HEK293T (cell line): ENCODE results near the gene CDIPT.
"Not testable (repeated sequence)": the region's sequence is repeated elsewhere in the genome, so short reads cannot be mapped to it uniquely, and the experiment has no call there.

Source experiments
- CTCF ChIA-PET: fragments of 350-600 bp; formaldehyde crosslinking; extraction: SDS; loops from one replicate; lab custom pipeline; 2021; ENCODE audit warnings: antibody characterized with exemption, inconsistent platforms; lab: Yijun Ruan, JAX
- POLR2A ChIA-PET: fragments of 350-600 bp; formaldehyde crosslinking; extraction: SDS; loops from one replicate; lab custom pipeline; 2020; ENCODE audit warnings: antibody characterized with exemption, inconsistent platforms; lab: Yijun Ruan, JAX
- DNase-seq: peaks from one replicate; pipeline ENCODE4 v3.0.0; 2012; ENCODE audit warnings: mixed read lengths; ENCODE audit errors: extremely low spot score
- ARNT ChIP-seq: fragments of 450-650 bp; IDR thresholded peaks from 2 replicates; pipeline ENCODE4 v1.6.1; 2017; ENCODE audit warnings: mild to moderate bottlenecking
- BHLHE40 ChIP-seq: fragments of 450-650 bp; IDR thresholded peaks from 2 replicates; pipeline ENCODE4 v1.6.1; 2016; ENCODE audit warnings: mild to moderate bottlenecking, moderate library complexity, borderline replicate concordance
- CTBP1 ChIP-seq: fragments of 450-650 bp; IDR thresholded peaks from 2 replicates; pipeline ENCODE4 v1.6.1; 2016; ENCODE audit warnings: borderline replicate concordance
- ELF4 ChIP-seq: fragments of 450-650 bp; IDR thresholded peaks from 2 replicates; pipeline ENCODE4 v1.6.1; 2017; ENCODE audit warnings: antibody characterized with exemption
- FOXA1 ChIP-seq: fragments of 450-650 bp; IDR thresholded peaks from 2 replicates; pipeline ENCODE4 v1.6.1; 2016; ENCODE audit warnings: mild to moderate bottlenecking
- FOXK2 ChIP-seq: fragments of 450-650 bp; IDR thresholded peaks from 2 replicates; pipeline ENCODE4 v1.6.1; 2016; ENCODE audit warnings: mild to moderate bottlenecking
- FOXM1 ChIP-seq: fragments of 450-650 bp; IDR thresholded peaks from 2 replicates; pipeline ENCODE4 v1.6.1; 2017; ENCODE audit warnings: mild to moderate bottlenecking, borderline replicate concordance
- HDGF ChIP-seq: fragments of 450-650 bp; IDR thresholded peaks from 2 replicates; pipeline ENCODE4 v1.6.1; 2017; ENCODE audit warnings: antibody characterized with exemption, borderline replicate concordance
- L3MBTL2 ChIP-seq: fragments of 450-650 bp; conservative IDR thresholded peaks from 2 replicates; pipeline ENCODE4 v1.6.1; 2016; ENCODE audit warnings: mild to moderate bottlenecking
- LEF1 ChIP-seq: fragments of 450-650 bp; IDR thresholded peaks from 2 replicates; pipeline ENCODE4 v1.6.1; 2017; ENCODE audit warnings: mild to moderate bottlenecking, borderline replicate concordance
- NFRKB ChIP-seq: fragments of 450-650 bp; IDR thresholded peaks from 2 replicates; pipeline ENCODE4 v1.6.1; 2016; ENCODE audit warnings: mild to moderate bottlenecking, moderate library complexity
- PKNOX1 ChIP-seq: fragments of 450-650 bp; IDR thresholded peaks from 2 replicates; pipeline ENCODE4 v1.6.1; 2016
- SP1 ChIP-seq: fragments of 450-650 bp; IDR thresholded peaks from 2 replicates; pipeline ENCODE4 v1.6.1; 2017
- SUZ12 ChIP-seq: fragments of 450-650 bp; IDR thresholded peaks from 2 replicates; pipeline ENCODE4 v1.6.1; 2016; ENCODE audit warnings: mild to moderate bottlenecking
- TARDBP ChIP-seq: fragments of 450-650 bp; IDR thresholded peaks from 2 replicates; pipeline ENCODE4 v1.6.1; 2016
- ZNF384 ChIP-seq: fragments of 450-650 bp; IDR thresholded peaks from 2 replicates; pipeline ENCODE4 v1.6.1; 2016

The CDIPT gene

GRCh38 chr16:29862884-29863668 is at the start of gene CDIPT:
Gene CDIPT, minus strand, starts transcription at chr16:29863226. Its CDS starts 369 bp downstream, at chr16:29862857.
- peak; percentile 99 for DNase-seq
- POLR2A ChIA-PET, result interaction anchor here (0.7 to 2.5 kb wide), 9 partner anchors 9 to 110 kb away, joined by 3 to 8 read pairs (median 4); partner anchors contain the start of genes ASPHD1, KCTD13, SEZ6L2 and TAOK2
- no peak for TF ChIP-seq FOXK2
- peak; percentile 86 for TF ChIP-seq ELF4
- TF ChIP-seq ZNF384, result no peak; the same call in 1 of the 2 replicates
- TF ChIP-seq HDGF, result no peak
- TF ChIP-seq BHLHE40, result peak; percentile 99
- TF ChIP-seq CTBP1, result peak; percentile 66; the same call in 1 of the 2 replicates
- TF ChIP-seq FOXM1, result peak; percentile 98
- CTCF ChIA-PET, result interaction anchor here (1.0 to 1.1 kb wide), 4 partner anchors 11 to 99 kb away, joined by 3 to 4 read pairs (median 3); partner anchors contain the start of gene TMEM219

- ChIA-PET POLR2A (interaction anchor here (0.7 to 2.9 kb wide), 2 partner anchors 9 to 14 kb away, joined by 3 to 17 read pairs; partner anchors contain the start of gene KCTD13), CTCF (no interaction called here)
- TF ChIP-seq BHLHE40 (no peak), TARDBP (no peak), CTBP1 (no peak), SUZ12 (no peak), ARNT (no peak), LEF1 (no peak), SP1 (no peak), HDGF (no peak), FOXM1 (no peak), FOXK2 (no peak), FOXA1 (no peak)
- DNase-seq, result peak; percentile 6
These were observed 49.1 kb upstream of the CDIPT start for GRCh38 chr16:29912087-29912486.

GRCh38 chr16:29911676-29912010 is 48.6 kb upstream of the CDIPT start:
- DNase-seq, result peak; percentile 7
- ChIA-PET POLR2A (interaction anchor here (0.7 to 2.9 kb wide), 2 partner anchors 9 to 14 kb away, joined by 3 to 17 read pairs; partner anchors contain the start of gene KCTD13), CTCF (interaction anchor here (1.4 kb wide), 1 partner anchor 12 kb away, joined by 4 read pairs; the partner anchor contains the start of genes ASPHD1 and SEZ6L2)
- TF ChIP-seq PKNOX1 (no peak), FOXA1 (no peak), FOXM1 (no peak), FOXK2 (no peak), ARNT (no peak), NFRKB (no peak), L3MBTL2 (no peak), ELF4 (no peak), HDGF (no peak), BHLHE40 (no peak), SUZ12 (no peak), ZNF384 (no peak), LEF1 (no peak), SP1 (no peak), TARDBP (no peak), CTBP1 (no peak)

GRCh38 chr16:29910819-29911675 is 48.0 kb upstream of the CDIPT start:
- CTCF ChIA-PET, result interaction anchor here (1.4 kb wide), 1 partner anchor 11 kb away, joined by 4 read pairs; the partner anchor contains the start of genes ASPHD1 and SEZ6L2
- TF ChIP-seq PKNOX1 (no peak), NFRKB (no peak), FOXK2 (no peak), TARDBP (no peak), ELF4 (no peak), FOXA1 (no peak), LEF1 (no peak), SUZ12 (no peak), L3MBTL2 (no peak), CTBP1 (no peak), BHLHE40 (no peak), ZNF384 (no peak), FOXM1 (no peak), ARNT (no peak), HDGF (no peak), SP1 (no peak)
- peak; percentile 6 for DNase-seq
- POLR2A ChIA-PET, result interaction anchor here (0.7 to 2.9 kb wide), 2 partner anchors 15 to 51 kb away, joined by 3 to 17 read pairs; partner anchors contain the start of genes KCTD13 and TMEM219

- ChIA-PET POLR2A (interaction anchor here (0.7 to 2.9 kb wide), 4 partner anchors 10 to 64 kb away, joined by 3 to 17 read pairs (median 8); partner anchors contain the start of genes ASPHD1, KCTD13, SEZ6L2 and TAOK2), CTCF (interaction anchor here (0.9 kb wide), 1 partner anchor 122 kb away, joined by 3 read pairs; no protein-coding TSS in a partner anchor)
- DNase-seq, result not testable (repeated sequence)
These were observed 46.8 kb upstream of the CDIPT start for GRCh38 chr16:29909851-29910250.

- CTCF ChIA-PET, result interaction anchor here (0.7 to 0.9 kb wide), 2 partner anchors 123 to 1076 kb away, joined by 3 read pairs; no protein-coding TSS in a partner anchor
- peak; percentile 5 for DNase-seq
- POLR2A ChIA-PET, result interaction anchor here (0.7 to 2.7 kb wide), 4 partner anchors 9 to 64 kb away, joined by 3 to 13 read pairs (median 4); partner anchors contain the start of genes ASPHD1, KCTD13, SEZ6L2 and TAOK2
- no peak for TF ChIP-seq ELF4
- TF ChIP-seq FOXK2, result no peak
- no peak for TF ChIP-seq CTBP1
- no peak for TF ChIP-seq ARNT
- TF ChIP-seq TARDBP, result no peak
- no peak for TF ChIP-seq BHLHE40
- no peak for TF ChIP-seq ZNF384
- TF ChIP-seq SUZ12, result no peak
- TF ChIP-seq FOXM1, result no peak
- TF ChIP-seq LEF1, result no peak
- no peak for TF ChIP-seq NFRKB
- TF ChIP-seq SP1, result no peak
- no peak for TF ChIP-seq HDGF
These were observed 46.4 kb upstream of the CDIPT start for GRCh38 chr16:29909391-29909790.
